HG02885 (cell line): Measurements from ENCODE around the gene TAF12.
"Not testable (repeated sequence)": the region's sequence is repeated elsewhere in the genome, so short reads cannot be mapped to it uniquely, and the experiment has no call there.

Source experiments
- ATAC-seq: cut with Tn5 transposase; IDR thresholded peaks from one replicate; pipeline ENCODE4 v1.9.1; 2021; ENCODE audit warnings: mild to moderate bottlenecking; ENCODE audit not compliant: unreplicated experiment, poor library complexity

Gene TAF12

GRCh38 chr1:28586585-28587391 lies 56.1 kb downstream of the TAF12 start:
- not testable (repeated sequence) for ATAC-seq

GRCh38 chr1:28582248-28582615 lies 60.6 kb downstream of the TAF12 start:
- ATAC-seq = no peak

- ATAC-seq = peak; percentile 83
Measured at GRCh38 chr1:28581531-28582247, 61.2 kb downstream of the TAF12 start.

- ATAC-seq = peak; percentile 28
Measured at GRCh38 chr1:28580722-28581530, 61.9 kb downstream of the TAF12 start.

- no peak for ATAC-seq
Measured at GRCh38 chr1:28579401-28579800, 63.5 kb downstream of the TAF12 start.

- ATAC-seq = no peak
Measured at GRCh38 chr1:28578696-28579218, 64.1 kb downstream of the TAF12 start.

- no peak for ATAC-seq
Measured at GRCh38 chr1:28577738-28578536, 64.9 kb downstream of the TAF12 start.

- ATAC-seq = no peak
Measured at GRCh38 chr1:28577052-28577678, 65.7 kb downstream of the TAF12 start.

- ATAC-seq = no peak
Measured at GRCh38 chr1:28573564-28573963, 69.3 kb downstream of the TAF12 start.

GRCh38 chr1:28572891-28573290 lies 70.0 kb downstream of the TAF12 start:
- ATAC-seq = not testable (repeated sequence)

- no peak for ATAC-seq
Measured at GRCh38 chr1:28571911-28572310, 71.0 kb downstream of the TAF12 start.

- no peak for ATAC-seq
Measured at GRCh38 chr1:28566931-28567330, 75.9 kb downstream of the TAF12 start.

GRCh38 chr1:28565726-28566125 lies 77.1 kb downstream of the TAF12 start:
- ATAC-seq = no peak

- no peak for ATAC-seq
Measured at GRCh38 chr1:28565040-28565439, 77.8 kb downstream of the TAF12 start.

- no peak for ATAC-seq
Measured at GRCh38 chr1:28564310-28564709, 78.6 kb downstream of the TAF12 start.

GRCh38 chr1:28560886-28561285 lies 82.0 kb downstream of the TAF12 start:
- no peak for ATAC-seq
